GM18517 (cell line): ENCODE data around the gene TCF23.

Source experiments
- ATAC-seq: cut with Tn5 transposase; IDR thresholded peaks from one replicate; pipeline ENCODE4 v1.9.1; 2021; ENCODE audit warnings: mild to moderate bottlenecking, moderate library complexity; ENCODE audit not compliant: unreplicated experiment

The TCF23 gene

DNA sequence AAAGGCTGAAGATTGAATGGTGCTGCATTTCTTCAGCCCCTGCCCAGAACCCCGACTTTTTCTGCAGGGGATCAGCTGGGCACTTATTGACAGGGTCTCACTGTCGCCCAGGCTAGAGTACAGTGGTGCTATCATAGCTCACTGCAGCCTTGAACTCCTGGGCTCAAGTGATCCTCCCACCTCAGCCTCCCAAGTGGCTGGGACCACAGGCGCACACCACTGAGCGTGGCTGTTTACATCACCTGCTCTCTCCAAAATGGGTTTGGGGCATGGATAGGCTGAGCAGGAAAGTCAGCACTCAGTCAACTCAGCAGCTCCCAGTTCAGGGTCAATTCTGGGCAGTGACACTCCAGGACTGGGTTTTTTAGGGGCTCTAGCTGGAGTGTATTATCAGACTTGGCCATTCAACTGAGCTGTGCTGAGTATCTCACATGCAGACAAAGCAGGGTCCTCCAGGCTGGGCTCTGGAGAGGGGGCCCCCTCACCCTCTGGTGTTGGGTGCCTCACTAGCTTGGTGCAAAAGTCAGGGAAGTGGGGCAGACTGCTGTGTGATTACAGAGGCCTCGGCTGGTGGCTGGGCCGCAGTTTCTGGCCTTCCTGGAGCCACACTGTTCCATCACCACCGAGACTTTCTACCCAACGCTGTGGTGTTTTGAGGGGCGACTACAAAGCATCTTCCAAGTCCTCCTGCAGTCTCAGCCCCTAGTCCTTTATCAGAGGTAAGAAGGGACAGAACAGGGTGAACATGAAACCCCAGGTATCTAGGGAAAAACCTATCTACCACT is 20.7 kb upstream of the TCF23 start:
- ATAC-seq, result no peak

DNA sequence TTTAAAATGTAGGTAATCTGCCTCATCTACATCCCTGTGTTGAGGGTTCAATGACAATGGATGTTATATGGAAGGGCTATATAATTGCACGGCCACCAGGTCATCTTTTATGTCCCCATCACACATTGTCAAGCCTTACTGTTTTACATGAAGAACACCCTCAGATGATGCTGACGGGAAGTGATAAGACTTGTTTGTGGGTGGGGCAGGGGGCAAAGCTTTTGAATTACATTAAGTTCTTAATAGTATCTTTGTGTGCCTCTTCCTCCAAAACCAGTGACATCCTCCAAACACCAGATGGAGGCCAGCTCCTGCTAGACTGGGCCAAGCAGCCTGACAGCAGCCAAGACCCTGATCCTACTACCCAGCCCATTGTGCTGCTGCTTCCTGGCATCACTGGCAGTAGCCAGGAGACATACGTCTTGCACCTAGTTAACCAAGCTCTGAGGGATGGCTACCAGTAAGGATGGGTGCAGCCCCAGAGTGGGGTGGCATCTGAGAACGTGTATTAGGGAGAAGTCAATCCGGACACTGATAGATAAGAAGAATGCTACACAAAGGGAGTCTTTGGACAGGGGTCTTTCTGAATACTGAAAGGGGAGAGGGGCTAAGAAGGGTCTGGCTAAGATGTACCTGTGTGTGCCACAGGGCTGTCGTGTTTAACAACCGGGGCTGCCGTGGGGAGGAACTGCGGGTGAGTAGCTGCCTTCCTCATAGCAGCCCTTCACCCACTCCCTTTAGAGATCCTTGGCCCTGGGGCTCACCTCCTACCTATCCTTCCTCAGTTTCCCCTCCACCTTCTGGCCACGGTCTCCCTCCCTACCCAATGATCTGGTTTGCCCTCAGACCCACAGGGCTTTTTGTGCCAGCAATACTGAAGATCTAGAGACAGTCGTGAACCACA is 19.9 kb upstream of the TCF23 start:
- ATAC-seq, result no peak

DNA sequence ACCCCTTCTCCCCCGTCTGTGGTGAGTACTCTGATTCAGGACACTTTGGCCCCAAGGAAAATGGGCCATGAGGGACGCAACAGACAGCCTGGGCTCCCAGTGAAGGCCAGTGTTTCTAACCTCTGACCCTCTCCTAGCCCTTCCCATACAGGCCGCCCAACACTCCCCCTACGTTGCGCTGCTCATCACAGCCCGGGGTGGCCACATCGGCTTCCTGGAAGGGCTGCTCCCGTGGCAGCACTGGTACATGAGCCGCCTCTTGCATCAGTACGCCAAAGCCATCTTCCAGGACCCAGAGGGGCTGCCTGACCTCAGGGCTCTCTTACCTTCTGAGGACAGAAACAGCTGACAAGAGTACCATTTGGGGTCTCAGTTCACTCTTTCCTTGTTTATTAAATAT is 18.4 kb upstream of the TCF23 start:
- no peak for ATAC-seq

DNA sequence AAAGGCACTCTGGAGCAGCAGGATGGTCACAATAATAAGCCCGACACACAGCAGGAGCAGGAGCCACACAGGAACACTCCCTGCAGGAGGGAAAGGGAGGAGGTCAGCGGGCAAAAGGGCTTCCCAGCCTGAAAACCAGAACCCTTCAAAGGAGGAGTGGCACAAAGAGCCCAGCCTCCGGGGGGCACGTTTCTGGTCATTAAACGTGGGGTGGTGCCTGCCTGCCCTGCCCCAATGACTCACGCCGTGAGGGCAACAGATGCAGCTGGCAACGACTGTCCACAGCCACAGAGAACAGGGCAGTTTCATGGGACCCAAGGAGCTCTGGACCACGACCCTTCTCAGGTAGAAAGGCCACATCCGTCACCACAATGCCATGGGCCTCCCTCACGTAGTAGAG is 17.4 kb upstream of the TCF23 start:
- ATAC-seq, result no peak

- no peak for ATAC-seq
These were observed 15.5 kb upstream of the TCF23 start for GRCh38 chr2:27133195-27133875.

DNA sequence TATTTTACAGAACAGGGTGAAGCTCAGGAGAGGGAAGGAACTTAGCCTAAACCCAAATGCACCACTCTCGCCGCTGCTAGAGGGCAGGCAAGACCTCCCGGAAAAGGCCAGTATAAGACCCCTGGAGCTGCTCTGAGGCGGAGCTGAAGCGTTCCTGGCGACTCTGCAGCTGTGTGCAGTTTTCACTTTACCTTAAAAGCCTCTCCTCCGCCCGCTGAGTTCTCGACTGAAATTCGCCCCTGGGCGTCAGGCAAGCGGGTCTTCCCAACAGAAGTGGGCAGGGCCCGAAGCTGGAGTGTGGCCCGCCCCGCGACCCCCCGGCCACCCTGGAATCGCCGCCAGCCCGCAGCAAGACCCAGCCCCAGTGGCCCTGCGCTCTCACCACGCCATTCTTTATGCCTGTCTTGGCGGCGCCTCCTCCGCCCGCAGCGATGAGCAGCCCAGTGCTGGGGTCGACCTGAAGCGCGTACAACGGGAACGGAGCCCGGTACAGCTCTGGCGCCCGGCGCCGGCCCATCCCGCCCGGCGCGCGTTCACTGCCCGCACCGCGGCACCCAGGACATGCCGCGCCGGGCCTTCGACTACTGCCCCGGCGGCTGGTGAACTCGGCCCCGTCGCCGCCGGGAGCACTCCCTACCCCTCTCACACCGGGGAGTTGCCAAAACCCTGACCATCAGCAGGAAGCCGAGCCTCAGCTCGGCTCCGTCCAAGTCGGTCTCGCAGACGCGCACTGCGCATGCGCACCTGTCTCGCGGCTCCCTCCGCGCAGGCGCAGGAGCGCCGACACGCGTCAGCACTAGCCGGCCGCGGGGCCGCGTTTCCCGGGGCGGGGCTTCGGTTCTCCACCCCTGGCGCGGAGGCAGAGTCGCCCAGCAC is 14.7 kb upstream of the TCF23 start, which contains the start of gene PREB:
Gene PREB, minus strand, starts transcription at position 732 of the 876 bp plus-strand sequence. Its CDS starts 215 bp downstream, at position 517.
- peak; percentile 83 for ATAC-seq

- no peak for ATAC-seq
These were observed 13.9 kb upstream of the TCF23 start for GRCh38 chr2:27134781-27135477.

DNA sequence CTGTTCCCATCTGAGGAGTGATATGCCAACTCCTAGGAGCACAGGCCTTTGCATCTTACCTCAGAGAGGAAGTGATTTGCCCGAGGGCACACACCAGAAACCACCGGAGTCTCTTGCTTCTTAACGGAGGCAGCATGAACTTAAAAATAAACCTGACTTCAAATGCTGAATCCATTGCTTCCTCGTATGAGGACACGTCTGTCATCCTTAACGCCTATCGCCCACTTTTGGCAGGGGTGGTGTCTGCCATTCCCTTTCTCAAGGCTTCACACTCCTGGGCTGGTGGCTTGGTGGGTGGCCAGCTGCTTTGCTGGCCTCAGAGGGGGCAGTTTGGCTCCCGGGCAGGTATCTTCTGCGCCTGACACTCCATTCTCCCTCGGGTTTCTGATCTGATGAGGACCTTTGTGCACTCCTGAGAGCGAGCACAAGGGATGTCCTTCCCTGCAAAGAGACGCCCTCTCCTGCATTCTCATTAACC is 13.3 kb upstream of the TCF23 start:
- no peak for ATAC-seq

- ATAC-seq, result no peak
These were observed 12.1 kb upstream of the TCF23 start for GRCh38 chr2:27136751-27137150.

GRCh38 chr2:27137322-27137935 is 11.4 kb upstream of the TCF23 start:
- ATAC-seq, result no peak

- no peak for ATAC-seq
These were observed 10.7 kb upstream of the TCF23 start for GRCh38 chr2:27138111-27138510.

GRCh38 chr2:27139310-27139709 is 9.5 kb upstream of the TCF23 start, which contains the start of gene PRR30:
PRR30 (minus strand) TSS chr2:27139410; CDS start chr2:27138329, 1,081 bp downstream.
- no peak for ATAC-seq

DNA sequence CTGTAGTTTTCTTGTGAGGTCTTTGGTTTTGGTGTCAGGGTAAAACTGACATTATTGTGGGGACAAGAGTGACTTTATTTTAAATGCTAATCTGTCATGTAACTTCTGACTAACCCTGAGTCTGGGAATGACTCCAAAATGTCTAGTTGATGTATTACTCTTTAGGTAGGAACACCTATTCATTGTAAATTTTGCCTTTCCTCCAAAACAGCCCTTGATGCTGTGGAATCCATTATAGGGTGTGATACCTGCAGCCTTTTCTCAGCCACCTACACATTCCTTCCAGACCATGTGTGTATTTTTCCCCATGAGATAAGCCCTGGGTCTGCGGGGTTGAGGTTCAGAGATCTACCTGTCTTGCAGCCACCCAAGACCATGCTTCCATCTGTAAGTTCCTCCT is 5.5 kb upstream of the TCF23 start:
- ATAC-seq, result no peak

DNA sequence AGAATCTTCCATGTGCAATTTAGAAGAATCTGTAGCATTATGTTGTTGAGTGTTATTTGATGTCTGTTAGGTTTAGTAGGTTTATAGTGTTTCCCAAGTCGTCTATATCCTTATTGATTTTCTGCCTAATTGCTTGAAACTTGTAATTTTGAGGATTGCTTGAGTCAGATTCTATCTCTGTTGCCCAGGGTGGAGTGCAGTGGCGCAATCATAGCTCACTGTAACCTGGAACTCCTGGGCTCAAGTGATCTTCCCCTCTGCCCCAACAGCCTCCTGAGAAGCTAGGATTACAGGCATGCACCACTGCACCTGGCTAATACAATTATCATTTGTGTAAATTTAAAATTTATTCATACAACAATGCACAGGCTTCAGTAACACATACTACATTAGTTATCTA is 3.1 kb upstream of the TCF23 start:
- no peak for ATAC-seq

DNA sequence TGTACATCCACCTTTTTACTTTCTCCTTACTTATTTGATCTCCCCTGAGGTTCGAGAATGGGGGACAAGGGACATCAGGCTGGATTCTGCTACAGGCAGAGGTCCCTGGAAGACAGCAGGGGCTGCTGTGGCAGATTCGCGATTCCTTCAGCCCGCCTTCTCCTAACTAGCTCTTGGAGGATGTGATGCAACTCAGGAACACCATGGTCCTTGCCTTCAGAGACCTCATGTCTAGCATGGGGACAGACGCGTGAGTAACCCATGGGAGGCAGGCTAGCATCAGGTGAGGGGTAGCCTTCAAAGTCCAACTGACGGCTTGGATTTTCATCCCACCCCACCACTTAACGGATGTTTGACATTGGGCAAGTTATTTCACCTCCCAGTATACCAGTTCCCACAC is 869 bp upstream of the TCF23 start:
- ATAC-seq, result no peak

- no peak for ATAC-seq
These were observed 984 bp downstream of the TCF23 start for GRCh38 chr2:27149570-27150405.

DNA sequence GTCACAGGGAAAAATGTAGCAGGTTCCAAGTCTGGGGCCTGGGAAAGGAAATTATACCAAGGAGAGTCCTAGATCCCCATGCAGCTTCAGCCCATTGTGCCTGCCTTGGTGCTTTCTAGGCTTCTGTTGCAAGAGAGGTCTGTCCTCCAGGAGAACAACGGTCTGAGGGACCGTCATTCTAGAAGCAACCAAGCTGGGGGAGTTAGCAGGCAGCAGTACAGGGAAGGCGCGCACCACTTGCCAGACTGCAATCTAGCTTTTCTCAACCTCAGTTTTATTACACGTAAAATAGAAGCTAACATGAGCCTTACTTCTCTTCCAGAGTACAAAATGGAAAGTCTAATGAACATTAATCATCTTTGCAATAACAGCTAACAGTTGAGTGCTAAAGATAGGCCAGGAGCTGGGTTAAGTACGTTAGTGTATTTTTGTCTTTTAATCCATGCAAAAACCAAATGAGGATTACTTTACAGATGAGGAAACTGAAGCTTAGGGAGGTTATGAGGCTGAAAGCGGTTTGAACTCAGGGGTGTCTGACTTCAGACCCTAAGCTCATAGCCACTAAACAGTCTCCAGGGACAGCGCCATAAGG is 1.9 kb downstream of the TCF23 start:
- no peak for ATAC-seq
